Activated T-cell treated with anti-CD3 and anti-CD28 coated beads for 48 hours (primary cell): ENCODE data around the gene AKAP3.

Source experiments
- DNase-seq: peaks from one replicate; pipeline ENCODE4 v3.0.0-alpha.2; 2020; ENCODE audit warnings: low read depth

AKAP3 gene

GRCh38 chr12:4648501-4649357, at the start of gene AKAP3, which contains the start of gene NDUFA9:
Gene AKAP3, minus strand, starts transcription at chr12:4649051. Its CDS starts 10,855 bp downstream, at chr12:4638196.
Gene NDUFA9, plus strand, starts transcription at chr12:4649114. Its CDS starts 13 bp downstream, at chr12:4649127.
- peak; percentile 68 for DNase-seq

GRCh38 chr12:4690760-4691159, 41.9 kb upstream of the AKAP3 start:
- no peak for DNase-seq

GRCh38 chr12:4685317-4685716, 36.5 kb upstream of the AKAP3 start:
- no peak for DNase-seq

GRCh38 chr12:4681732-4682131, 32.9 kb upstream of the AKAP3 start:
- DNase-seq: no peak

- no peak for DNase-seq
Measured at GRCh38 chr12:4679711-4680110, 30.9 kb upstream of the AKAP3 start.

GRCh38 chr12:4665236-4665635, 16.4 kb upstream of the AKAP3 start:
- DNase-seq: no peak

GRCh38 chr12:4663971-4664505, 15.2 kb upstream of the AKAP3 start:
- no peak for DNase-seq

GRCh38 chr12:4653691-4654090, 4.8 kb upstream of the AKAP3 start:
- DNase-seq: no peak

- no peak for DNase-seq
Measured at GRCh38 chr12:4653257-4653656, 4.4 kb upstream of the AKAP3 start.

- no peak for DNase-seq
Measured at GRCh38 chr12:4649358-4649661, 459 bp upstream of the AKAP3 start.

- DNase-seq: no peak
Measured at GRCh38 chr12:4648104-4648500, 749 bp downstream of the AKAP3 start.

- DNase-seq: no peak
Measured at GRCh38 chr12:4645023-4645422, 3.8 kb downstream of the AKAP3 start.

- no peak for DNase-seq
Measured at GRCh38 chr12:4643747-4644146, 5.1 kb downstream of the AKAP3 start.

GRCh38 chr12:4630262-4630661, 18.6 kb downstream of the AKAP3 start:
- DNase-seq: no peak

- DNase-seq: no peak
Measured at GRCh38 chr12:4628406-4628805, 20.4 kb downstream of the AKAP3 start.

GRCh38 chr12:4626543-4626942, 22.3 kb downstream of the AKAP3 start:
- no peak for DNase-seq

GRCh38 chr12:4621511-4621910, 27.3 kb downstream of the AKAP3 start:
- DNase-seq: no peak

- no peak for DNase-seq
Measured at GRCh38 chr12:4615667-4616066, 33.2 kb downstream of the AKAP3 start.

GRCh38 chr12:4610481-4610880, 38.4 kb downstream of the AKAP3 start:
- DNase-seq: no peak

GRCh38 chr12:4609071-4609470, 39.8 kb downstream of the AKAP3 start:
- no peak for DNase-seq

GRCh38 chr12:4607056-4607455, 41.8 kb downstream of the AKAP3 start:
- no peak for DNase-seq

- DNase-seq: peak; percentile 68
Measured at GRCh38 chr12:4604684-4605193, 44.1 kb downstream of the AKAP3 start.

GRCh38 chr12:4603946-4604345, 44.9 kb downstream of the AKAP3 start:
- no peak for DNase-seq

- no peak for DNase-seq
Measured at GRCh38 chr12:4603421-4603820, 45.4 kb downstream of the AKAP3 start.
